ENCODE results near the gene TMEM181. TPM values are rescaled to one million over a fixed set of nuclear protein-coding genes. Genes with fewer than 3 reads are reported as not detected.
"Not testable (repeated sequence)": the region's sequence is repeated elsewhere in the genome, so short reads cannot be mapped to it uniquely, and the experiment has no call there.

The TMEM181 gene
- polyA plus RNA-seq, 1 experiment: 20.6 TPM

GRCh38 chr6:158521759-158522158 lies 38.1 kb upstream of the TMEM181 start:
- CTCF ChIA-PET: no interaction called here
- POLR2A ChIA-PET: no interaction called here
- peaks cover 7% of the 10 kb centered on the region for H3K27me3 ChIP-seq (ENCODE audit: control insufficient read depth, insufficient read depth, low read length)
- no peaks in the 10 kb centered on the region for H3K36me3 ChIP-seq (ENCODE audit: control insufficient read depth, insufficient read depth, low read length)
- no peak overlapping the region for H3K4me3 ChIP-seq (ENCODE audit: low read depth, low read length)
- no peak for TF ChIP-seq CTCF (IDR thresholded peaks at IDR 0.05; ENCODE audit: insufficient read depth, low read depth, low read length)
- no peak for DNase-seq (ENCODE audit: low read depth)

GRCh38 chr6:158522616-158523015 lies 37.3 kb upstream of the TMEM181 start:
- ChIA-PET CTCF (interaction anchor here (1.3 to 1.5 kb wide), 2 partner anchors 303 to 309 kb away, joined by 3 to 6 read pairs; no protein-coding TSS in a partner anchor), POLR2A (no interaction called here)
- Histone ChIP-seq H3K4me3 (ENCODE audit: low read depth, low read length) (no peak overlapping the region), H3K27me3 (ENCODE audit: control insufficient read depth, insufficient read depth, low read length) (peaks cover 7% of the 10 kb centered on the region), H3K36me3 (ENCODE audit: control insufficient read depth, insufficient read depth, low read length) (no peaks in the 10 kb centered on the region)
- DNase-seq (ENCODE audit: low read depth): no peak
- TF ChIP-seq CTCF (IDR thresholded peaks at IDR 0.05; ENCODE audit: insufficient read depth, low read depth, low read length): no peak

DNA sequence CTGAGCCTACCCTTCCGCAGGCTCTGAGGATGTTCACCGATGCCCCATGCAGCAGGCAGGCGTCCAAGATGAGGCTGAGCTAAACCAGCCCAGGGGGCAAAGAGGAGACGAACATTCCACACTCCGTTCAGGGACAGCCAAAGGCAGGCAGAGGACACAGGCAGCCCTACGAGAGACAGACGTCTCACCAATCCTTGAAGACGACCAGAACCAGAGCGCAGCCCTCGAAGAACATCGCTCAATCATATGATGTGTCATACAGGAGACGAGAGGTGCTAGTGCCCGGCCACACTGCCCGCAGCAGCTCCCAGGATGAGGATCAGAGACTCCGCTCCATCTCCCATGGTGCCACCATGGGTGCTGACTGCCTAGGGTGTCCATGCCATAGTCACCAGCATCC lies 35.6 kb upstream of the TMEM181 start:
- Histone ChIP-seq H3K4me3 (ENCODE audit: low read depth, low read length) (no peak overlapping the region), H3K36me3 (ENCODE audit: control insufficient read depth, insufficient read depth, low read length) (no peaks in the 10 kb centered on the region), H3K27me3 (ENCODE audit: control insufficient read depth, insufficient read depth, low read length) (peaks cover 7% of the 10 kb centered on the region)
- DNase-seq (ENCODE audit: low read depth): no peak
- TF ChIP-seq CTCF (IDR thresholded peaks at IDR 0.05; ENCODE audit: insufficient read depth, low read depth, low read length): no peak
- ChIA-PET POLR2A (no interaction called here), CTCF (interaction anchor here (0.7 to 1.7 kb wide), 2 partner anchors 149 to 304 kb away, joined by 3 to 5 read pairs; no protein-coding TSS in a partner anchor)

GRCh38 chr6:158527858-158528257 lies 32.0 kb upstream of the TMEM181 start:
- POLR2A ChIA-PET; H3K36me3 ChIP-seq (ENCODE audit: control insufficient read depth, insufficient read depth, low read length); DNase-seq (ENCODE audit: low read depth); CTCF ChIA-PET; H3K4me3 ChIP-seq (ENCODE audit: low read depth, low read length); H3K27me3 ChIP-seq (ENCODE audit: control insufficient read depth, insufficient read depth, low read length): not testable (repeated sequence)

DNA sequence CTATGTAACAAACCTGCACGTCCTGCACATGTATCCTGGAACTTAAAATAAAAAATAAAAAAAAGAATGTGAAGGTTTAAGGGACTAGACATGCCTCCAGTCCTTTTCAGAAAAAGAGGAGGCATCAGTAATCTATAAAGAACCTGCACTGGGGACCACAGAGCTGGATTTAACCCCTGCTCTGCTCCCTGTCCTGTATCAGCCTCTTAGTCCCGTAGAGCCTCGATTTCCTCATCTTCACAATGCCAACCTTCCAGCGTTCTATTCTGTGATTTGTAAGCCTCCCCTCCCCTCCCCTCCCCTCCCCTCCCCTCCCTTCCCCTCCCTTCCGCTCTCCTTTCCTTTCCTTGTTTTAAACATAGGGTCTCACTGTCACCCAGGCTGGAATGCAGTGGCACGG lies 31.1 kb upstream of the TMEM181 start:
- DNase-seq (ENCODE audit: low read depth): no peak
- no peak for TF ChIP-seq CTCF (IDR thresholded peaks at IDR 0.05; ENCODE audit: insufficient read depth, low read depth, low read length)
- no peak overlapping the region for H3K4me3 ChIP-seq (ENCODE audit: low read depth, low read length)
- ChIA-PET CTCF (no interaction called here), POLR2A (no interaction called here)
- H3K36me3 ChIP-seq (ENCODE audit: control insufficient read depth, insufficient read depth, low read length): no peaks in the 10 kb centered on the region
- peaks cover 7% of the 10 kb centered on the region for H3K27me3 ChIP-seq (ENCODE audit: control insufficient read depth, insufficient read depth, low read length)

DNA sequence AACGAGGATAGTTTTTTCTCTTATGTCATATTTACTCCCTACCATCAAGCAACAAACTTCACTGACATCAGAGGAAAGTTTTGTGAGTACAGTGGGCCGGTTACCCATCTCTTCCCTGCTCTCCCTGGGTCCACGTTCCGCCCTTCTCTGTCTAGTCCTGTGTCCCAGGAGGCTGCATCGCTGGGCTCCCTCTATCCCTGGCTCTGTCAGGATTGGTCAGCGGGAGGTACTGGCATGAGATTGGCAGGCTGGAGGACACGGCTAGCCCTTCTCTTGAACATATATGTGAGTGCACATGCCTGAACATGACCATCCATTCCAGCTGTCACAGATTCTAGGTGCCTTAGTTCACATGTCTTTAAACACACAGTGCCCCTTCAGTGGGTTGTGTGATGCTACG lies 30.3 kb upstream of the TMEM181 start:
- Histone ChIP-seq H3K36me3 (ENCODE audit: control insufficient read depth, insufficient read depth, low read length) (no peaks in the 10 kb centered on the region), H3K4me3 (ENCODE audit: low read depth, low read length) (no peak overlapping the region), H3K27me3 (ENCODE audit: control insufficient read depth, insufficient read depth, low read length) (peaks cover 6% of the 10 kb centered on the region)
- POLR2A ChIA-PET: no interaction called here
- DNase-seq (ENCODE audit: low read depth): no peak
- TF ChIP-seq CTCF (IDR thresholded peaks at IDR 0.05; ENCODE audit: insufficient read depth, low read depth, low read length): no peak
- CTCF ChIA-PET: interaction anchor here (1.2 kb wide), 1 partner anchor 11 kb away, joined by 3 read pairs; no protein-coding TSS in a partner anchor

Measured in BJ (cell line).